H1 (cell line): ENCODE results near the gene EXD2. TPM values are rescaled to one million over a fixed set of nuclear protein-coding genes. Genes with fewer than 3 reads are reported as not detected.

Experiments used
- CTCF ChIA-PET: fragments of 300-600 bp; sonication (Branson Sonifier 250); formaldehyde crosslinking; loops from one replicate; lab custom pipeline; 2021; ENCODE audit not compliant: partially characterized antibody; lab: Charles Lee
- POLR2A ChIA-PET: fragments of 300-600 bp; sonication (Branson Sonifier 250); formaldehyde crosslinking; loops from one replicate; lab custom pipeline; 2021; ENCODE audit warnings: inconsistent platforms; ENCODE audit not compliant: partially characterized antibody; lab: Charles Lee
- DNase-seq, 2 experiments: peaks; one replicate each; pipeline versions ENCODE4 v3.0.0 to v3.0.0-alpha.2; 2010 to 2022; ENCODE audit warnings: low spot score in 2 of 2, low read depth in 1 of 2, mixed read lengths in 1 of 2
- FAIRE-seq: peaks from 2 replicates; lab custom pipeline; 2011; peaks lifted over from hg19 to GRCh38; lab: Jason Lieb, UNC
- H2AFZ ChIP-seq: 2 replicates; pipeline ENCODE4 v1.8.1; 2012; ENCODE audit warnings: low read length, inconsistent platforms
- H2AK5ac ChIP-seq: 2 replicates; pipeline ENCODE4 v1.6.1; 2013; ENCODE audit warnings: low read depth, low read length
- H2BK120ac ChIP-seq: replicated peaks from 2 replicates; pipeline ENCODE3; 2013; ENCODE audit warnings: low read depth, low read length, inconsistent platforms
- H2BK12ac ChIP-seq: 2 replicates; pipeline ENCODE4 v1.6.1; 2013; ENCODE audit warnings: low read depth, low read length
- H2BK15ac ChIP-seq: 2 replicates; pipeline ENCODE4 v1.6.1; 2013; ENCODE audit warnings: low read length
- H2BK20ac ChIP-seq: 2 replicates; pipeline ENCODE4 v1.6.1; 2013; ENCODE audit warnings: low read length
- H2BK5ac ChIP-seq: 2 replicates; pipeline ENCODE4 v1.6.1; 2013; ENCODE audit warnings: low read depth, low read length
- H3K14ac ChIP-seq: 2 replicates; pipeline ENCODE4 v1.6.1; 2013; ENCODE audit warnings: inconsistent platforms; ENCODE audit not compliant: insufficient read length
- H3K18ac ChIP-seq: 2 replicates; pipeline ENCODE4 v1.6.1; 2013; ENCODE audit warnings: low read length; ENCODE audit errors: extremely low read depth
- H3K23ac ChIP-seq: 2 replicates; pipeline ENCODE4 v1.6.1; 2013; ENCODE audit warnings: inconsistent platforms; ENCODE audit not compliant: insufficient read length
- H3K23me2 ChIP-seq: 2 replicates; pipeline ENCODE4 v1.6.1; 2013; ENCODE audit warnings: low read depth, low read length
- H3K27ac ChIP-seq: 2 replicates; pipeline ENCODE4 v1.6.1; 2011; ENCODE audit warnings: low read depth, low read length, inconsistent platforms
- H3K27me3 ChIP-seq, 4 experiments: replicated peaks in 1 of 4; 1 replicate in 1 of 4; 2 replicates in 3 of 4; pipeline versions ENCODE4 v1.6.1 to v1.8.1; 2011 to 2013; ENCODE audit warnings: low read length in 3 of 4, mild to moderate bottlenecking in 3 of 4, inconsistent platforms in 2 of 4, mixed read lengths in 2 of 4, moderate library complexity in 1 of 4; ENCODE audit not compliant: control insufficient read depth in 3 of 4, insufficient read depth in 3 of 4; ENCODE audit errors: extremely low read depth in 1 of 4
- H3K36me3 ChIP-seq, 4 experiments: 2 replicates each; pipeline versions ENCODE4 v1.6.1 to v1.8.1; 2011 to 2013; ENCODE audit warnings: mild to moderate bottlenecking in 4 of 4, low read length in 3 of 4, moderate library complexity in 2 of 4, control low read depth in 1 of 4, inconsistent platforms in 1 of 4; ENCODE audit not compliant: insufficient read depth in 4 of 4, control insufficient read depth in 2 of 4
- H3K4ac ChIP-seq: replicated peaks from 2 replicates; pipeline ENCODE3; 2013; ENCODE audit warnings: low read length, low read depth, mixed read lengths, inconsistent platforms; ENCODE audit not compliant: insufficient read length
- H3K4me1 ChIP-seq, 4 experiments: replicated peaks in 1 of 4; 1 replicate in 1 of 4; 2 replicates in 3 of 4; pipeline versions ENCODE4 v1.6.1 to v1.8.1; 2011 to 2013; ENCODE audit warnings: low read length in 3 of 4, inconsistent platforms in 2 of 4, mixed read lengths in 1 of 4; ENCODE audit not compliant: insufficient read depth in 4 of 4, control insufficient read depth in 3 of 4
- H3K4me2 ChIP-seq, 2 experiments: 2 replicates each; pipeline versions ENCODE4 v1.6.1 to v1.8.1; 2011 to 2013; ENCODE audit warnings: low read depth in 2 of 2, low read length in 2 of 2, control low read depth in 1 of 2, inconsistent platforms in 1 of 2, mild to moderate bottlenecking in 1 of 2; ENCODE audit not compliant: insufficient read depth in 1 of 2
- H3K4me3 ChIP-seq, 4 experiments: fragments of 200-600, 300-600 bp in 1 of 4; sonication (generic), shearing (Covaris generic), sonication (Bioruptor Twin) in 1 of 4; 2 replicates each; pipeline versions ENCODE4 v1.5.1 to v1.8.1; 2011 to 2016; ENCODE audit warnings: low read length in 4 of 4, low read depth in 3 of 4, control low read depth in 2 of 4, inconsistent platforms in 2 of 4, mild to moderate bottlenecking in 2 of 4, mixed read lengths in 1 of 4, moderate library complexity in 1 of 4; ENCODE audit not compliant: insufficient read depth in 2 of 4; ENCODE audit errors: extremely low read depth in 1 of 4
- H3K56ac ChIP-seq: replicated peaks from 2 replicates; pipeline ENCODE3; 2013; ENCODE audit warnings: low read depth, mild to moderate bottlenecking, mixed read lengths, low read length, inconsistent platforms; ENCODE audit not compliant: insufficient read length
- H3K79me1 ChIP-seq: 2 replicates; pipeline ENCODE4 v1.6.1; 2013; ENCODE audit warnings: low read depth, low read length, control low read depth
- H3K79me2 ChIP-seq, 2 experiments: 2 replicates each; pipeline versions ENCODE4 v1.6.1 to v1.8.1; 2012 to 2013; ENCODE audit warnings: low read length in 2 of 2, mild to moderate bottlenecking in 2 of 2, inconsistent platforms in 1 of 2; ENCODE audit not compliant: insufficient read depth in 2 of 2, control insufficient read depth in 1 of 2
- H3K9ac ChIP-seq, 4 experiments: replicated peaks in 1 of 4; 1 replicate in 1 of 4; 2 replicates in 3 of 4; pipeline versions ENCODE4 v1.6.1 to v1.8.1; 2011 to 2013; ENCODE audit warnings: low read depth in 3 of 4, low read length in 3 of 4, control low read depth in 2 of 4, mild to moderate bottlenecking in 2 of 4, moderate library complexity in 2 of 4, inconsistent platforms in 1 of 4; ENCODE audit errors: extremely low read depth in 1 of 4
- H3K9me3 ChIP-seq, 2 experiments: 2 replicates each; pipeline versions ENCODE4 v1.6.1 to v1.8.1; 2012 to 2013; ENCODE audit warnings: mild to moderate bottlenecking in 2 of 2, moderate library complexity in 2 of 2, control low read depth in 1 of 2, inconsistent platforms in 1 of 2, low read depth in 1 of 2, low read length in 1 of 2, mixed read lengths in 1 of 2; ENCODE audit not compliant: insufficient read depth in 2 of 2
- H4K20me1 ChIP-seq, 2 experiments: replicated peaks in 1 of 2; 2 replicates each; pipeline versions ENCODE3 to v1.8.1; 2011 to 2013; ENCODE audit warnings: inconsistent platforms in 2 of 2, low read length in 2 of 2, mild to moderate bottlenecking in 1 of 2; ENCODE audit not compliant: insufficient read depth in 2 of 2, control insufficient read depth in 1 of 2
- H4K5ac ChIP-seq: 2 replicates; pipeline ENCODE4 v1.6.1; 2013; ENCODE audit warnings: low read length, low read depth, mixed read lengths, inconsistent platforms; ENCODE audit not compliant: insufficient read length
- H4K8ac ChIP-seq: 2 replicates; pipeline ENCODE4 v1.8.0; 2013; ENCODE audit warnings: mild to moderate bottlenecking, moderate library complexity, low read length, inconsistent platforms; ENCODE audit not compliant: insufficient read depth; ENCODE audit errors: extremely low read depth
- H4K91ac ChIP-seq: replicated peaks from 2 replicates; pipeline ENCODE3; 2013; ENCODE audit warnings: low read length, mixed read lengths, inconsistent platforms; ENCODE audit not compliant: insufficient read length
- MAFK ChIP-seq: IDR thresholded peaks from 2 replicates; pipeline ENCODE4 v1.6.1; 2012; ENCODE audit warnings: low read depth, mild to moderate bottlenecking, improper control_type of control experiment, low read length
- POLR2A ChIP-seq, 2 experiments: IDR thresholded peaks; 1 replicate in 1 of 2; 2 replicates in 1 of 2; pipeline ENCODE4 v1.6.1; 2011; ENCODE audit warnings: low read depth in 2 of 2, low read length in 2 of 2, mild to moderate bottlenecking in 2 of 2; ENCODE audit errors: control extremely low read depth in 1 of 2
- RXRA ChIP-seq: IDR thresholded peaks from 2 replicates; pipeline ENCODE4 v1.6.1; 2011; ENCODE audit warnings: low read depth, mild to moderate bottlenecking, low read length, moderate library complexity; ENCODE audit not compliant: insufficient read depth
- WGBS, 2 experiments: shearing (Covaris generic) in 1 of 2; methylation state at CpG; one replicate each; pipeline versions ENCODE4 v1.1.6 to v1.1.7; 2013 to 2015; ENCODE audit warnings: low lambda C conversion rate in 2 of 2, mixed read lengths in 2 of 2, inconsistent platforms in 1 of 2, low coverage in 1 of 2, missing lambda C conversion rate in 1 of 2; ENCODE audit not compliant: insufficient replicate concordance in 2 of 2, insufficient coverage in 1 of 2, insufficient read length in 1 of 2; ENCODE audit errors: extremely low coverage in 1 of 2, missing lambda C conversion rate in 1 of 2; 5-methylcytosine and 5-hydroxymethylcytosine counted together
- polyA plus RNA-seq, 7 experiments: library from polyadenylated mRNA; depleted of rRNA in 3 of 7; stranded (reverse) in 5 of 7; unstranded in 2 of 7; fragments of >200 nt in 5 of 7; fragments of 200-250 nt in 2 of 7; gene quantifications; 1 replicate in 5 of 7; 2 replicates in 1 of 7; 4 replicates in 1 of 7; pipeline versions ENCODE4 v1.2.1 to v1.2.3, GENCODE V29; 2011 to 2013; ENCODE audit warnings: missing spikeins in 2 of 7, mixed read lengths in 2 of 7
- total RNA-seq: library from RNA; stranded (reverse); fragmentation: NEBNext Ultra II Directional; extraction: Animal tissue kit (Norgen Biotek cat#: 25700); gene quantifications from 2 replicates; pipeline ENCODE4 v1.2.1, GENCODE V29; 2021

The EXD2 gene
- total and polyA plus RNA-seq, 2 of the 8 experiments (the other 6 are each of a cell fraction or from before 2014, with no cell fraction given) = 11.9 to 25.9 TPM

GRCh38 chr14:69193721-69194120 is 2.4 kb downstream of the EXD2 start:
- Histone ChIP-seq H3K4me3 (no peak overlapping the region), H2BK12ac (no peak overlapping the region), H3K9ac (no peak overlapping the region), H2BK5ac (no peak overlapping the region), H4K8ac (no peak overlapping the region), H3K23ac (no peak overlapping the region), H3K79me1 (0 out of 2 replicates have a peak, but pooled peaks cover 3% of the 10 kb centered on the region), H2AK5ac (no peak overlapping the region), H4K20me1 (peaks cover 0 to 4% of the 10 kb centered on the region in 2 experiments), H3K18ac (no peak overlapping the region), H3K79me2 (peaks cover 0 to 30% of the 10 kb centered on the region in 2 experiments; a peak in 2 of 4 replicates), H3K27ac (no peak overlapping the region), H4K5ac (no peak overlapping the region), H4K91ac (no peak overlapping the region), H3K56ac (no peak overlapping the region), H3K4ac (no peak overlapping the region), H3K4me2 (no peak overlapping the region), H3K4me1 (peaks cover 0 to 2% (median 0%) of the 10 kb centered on the region in 4 experiments; a peak in 2 of 7 replicates), H3K23me2 (no peaks in the 10 kb centered on the region), H2BK120ac (no peak overlapping the region), H3K36me3 (no peaks in the 10 kb centered on the region; a peak in 1 of 8 replicates), H3K9me3 (no peaks in the 10 kb centered on the region), H3K14ac (no peak overlapping the region), H2AFZ (no peak overlapping the region), H2BK20ac (no peak overlapping the region), H3K27me3 (no peaks in the 10 kb centered on the region), H2BK15ac (no peak overlapping the region)
- ChIA-PET POLR2A (no interaction called here), CTCF (interaction anchor here (0.6 kb wide), 1 partner anchor 62 kb away, joined by 3 read pairs; no protein-coding TSS in a partner anchor)
- no peak for DNase-seq
- no peak for TF ChIP-seq MAFK
- no peak for TF ChIP-seq POLR2A (IDR thresholded peaks at IDR 0.05; ENCODE audit: control extremely low read depth in 1 of 2, low read depth in 2 of 2, low read length in 2 of 2)
- TF ChIP-seq RXRA = no peak
- FAIRE-seq = no peak
- 82% methylated on average over 5 of the region's 5 CpGs; no CpG with 5 or more reads in 1 of the 2 experiments for WGBS, 2 experiments
